GM12874 (cell line): ENCODE results near the gene C1orf210.

ENCODE experiments used
- CTCF ChIP-seq: IDR thresholded peaks from 2 replicates; pipeline ENCODE4 v1.5.1; 2011; ENCODE audit warnings: low read depth, mild to moderate bottlenecking, control low read depth, low read length, moderate library complexity; ENCODE audit not compliant: insufficient read depth

Gene C1orf210

GRCh38 chr1:43288785-43289706 is 3.7 kb upstream of the C1orf210 start:
- no peak for TF ChIP-seq CTCF

- no peak for TF ChIP-seq CTCF
Observed at GRCh38 chr1:43288058-43288784, 2.8 kb upstream of the C1orf210 start.

- TF ChIP-seq CTCF, result no peak
Observed at GRCh38 chr1:43286533-43286932, 1.2 kb upstream of the C1orf210 start.

- TF ChIP-seq CTCF, result no peak
Observed at GRCh38 chr1:43286115-43286514, 734 bp upstream of the C1orf210 start.

GRCh38 chr1:43284546-43285110 is 753 bp downstream of the C1orf210 start:
- TF ChIP-seq CTCF, result no peak

- TF ChIP-seq CTCF, result no peak
Observed at GRCh38 chr1:43284065-43284464, 1.3 kb downstream of the C1orf210 start.

- TF ChIP-seq CTCF, result no peak
Observed at GRCh38 chr1:43282220-43283195, 2.9 kb downstream of the C1orf210 start.
